Measurements from ENCODE around the gene CHEK2.

Gene CHEK2

DNA sequence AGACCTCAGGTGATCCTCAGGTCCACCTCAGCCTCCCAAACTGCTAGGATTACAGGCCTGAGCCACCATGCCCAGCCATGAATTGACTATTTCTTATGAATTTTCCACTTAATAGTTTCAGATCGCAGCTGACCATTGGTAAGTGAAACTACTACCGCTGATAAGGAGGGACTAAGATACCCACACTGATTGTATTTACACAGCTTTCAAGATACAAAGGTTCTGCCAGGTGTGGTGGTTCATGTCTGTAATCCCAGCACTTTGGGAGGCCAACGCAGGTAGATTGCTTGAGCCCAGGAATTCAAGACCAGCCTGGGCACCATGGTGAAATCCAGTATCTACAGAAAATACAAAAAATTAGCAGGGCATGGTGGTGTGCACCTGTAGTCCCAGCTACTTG, 3.9 kb downstream of the CHEK2 start:
- TF ChIP-seq, protein P1, sequence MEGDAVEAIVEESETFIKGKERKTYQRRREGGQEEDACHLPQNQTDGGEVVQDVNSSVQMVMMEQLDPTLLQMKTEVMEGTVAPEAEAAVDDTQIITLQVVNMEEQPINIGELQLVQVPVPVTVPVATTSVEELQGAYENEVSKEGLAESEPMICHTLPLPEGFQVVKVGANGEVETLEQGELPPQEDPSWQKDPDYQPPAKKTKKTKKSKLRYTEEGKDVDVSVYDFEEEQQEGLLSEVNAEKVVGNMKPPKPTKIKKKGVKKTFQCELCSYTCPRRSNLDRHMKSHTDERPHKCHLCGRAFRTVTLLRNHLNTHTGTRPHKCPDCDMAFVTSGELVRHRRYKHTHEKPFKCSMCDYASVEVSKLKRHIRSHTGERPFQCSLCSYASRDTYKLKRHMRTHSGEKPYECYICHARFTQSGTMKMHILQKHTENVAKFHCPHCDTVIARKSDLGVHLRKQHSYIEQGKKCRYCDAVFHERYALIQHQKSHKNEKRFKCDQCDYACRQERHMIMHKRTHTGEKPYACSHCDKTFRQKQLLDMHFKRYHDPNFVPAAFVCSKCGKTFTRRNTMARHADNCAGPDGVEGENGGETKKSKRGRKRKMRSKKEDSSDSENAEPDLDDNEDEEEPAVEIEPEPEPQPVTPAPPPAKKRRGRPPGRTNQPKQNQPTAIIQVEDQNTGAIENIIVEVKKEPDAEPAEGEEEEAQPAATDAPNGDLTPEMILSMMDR (IDR thresholded peaks at IDR 0.05; ENCODE audit: extremely low read depth, missing control alignments) = no peak
- DNase-seq (ENCODE audit: low spot score) = no peak

DNA sequence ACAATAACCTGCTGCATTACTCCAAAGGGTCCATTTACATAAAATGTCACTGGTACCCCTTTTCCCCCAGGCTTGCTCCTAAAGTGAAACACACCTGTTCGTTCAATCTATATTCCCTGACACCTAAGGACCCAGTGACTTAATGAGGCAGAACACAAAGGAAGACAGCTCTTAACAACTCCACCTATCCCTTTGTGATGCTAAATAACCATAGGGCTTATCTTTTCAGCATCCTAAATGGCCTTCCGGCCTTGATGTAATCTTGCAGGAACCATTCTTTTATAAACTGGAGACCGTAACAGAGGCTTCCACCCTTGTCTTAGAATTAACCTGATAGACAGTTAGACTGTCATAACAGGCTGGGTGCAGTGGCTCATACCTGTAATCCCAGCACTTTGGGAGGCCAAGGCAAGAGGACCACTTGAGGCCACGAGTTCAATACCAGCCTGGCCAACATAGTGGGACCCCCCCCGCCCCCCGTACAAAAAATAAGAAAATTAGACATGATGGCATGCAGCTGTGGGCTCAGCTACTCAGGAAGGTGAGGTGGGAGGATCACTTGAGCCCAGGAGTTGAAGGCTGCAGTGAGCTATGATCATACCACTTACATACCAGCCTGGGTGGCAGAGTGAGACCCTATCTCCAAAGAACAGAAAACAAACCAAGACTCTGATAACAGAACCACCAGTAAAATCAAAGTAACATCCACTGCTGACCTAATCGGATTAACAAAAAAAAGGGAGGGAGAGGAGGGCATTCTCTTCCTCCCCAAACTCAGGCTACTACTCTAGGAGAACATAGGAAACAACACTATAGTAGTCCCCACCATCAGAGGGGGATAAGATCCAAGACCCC, 5.1 kb downstream of the CHEK2 start:
- DNase-seq (ENCODE audit: low spot score) = no peak
- TF ChIP-seq, protein P1 (IDR thresholded peaks at IDR 0.05; ENCODE audit: extremely low read depth, missing control alignments) = no peak

DNA sequence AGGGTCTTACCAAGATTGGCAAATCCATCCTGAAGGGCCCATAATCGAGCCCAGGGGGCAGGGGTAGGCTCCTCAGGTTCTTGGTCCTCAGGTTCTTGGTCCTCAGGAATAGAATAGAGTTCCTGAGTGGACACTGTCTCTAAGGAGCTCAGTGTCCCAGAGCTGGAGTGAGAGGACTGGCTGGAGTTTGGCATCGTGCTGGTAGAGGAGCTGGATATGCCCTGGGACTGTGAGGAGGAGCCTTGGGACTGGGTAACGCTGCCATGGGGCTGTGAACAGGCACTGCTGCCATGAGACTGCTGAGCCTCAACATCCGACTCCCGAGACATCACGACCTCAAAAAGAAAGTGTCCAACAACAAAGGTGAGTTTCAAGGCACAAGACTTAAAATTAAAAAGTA, 7.2 kb downstream of the CHEK2 start:
- TF ChIP-seq, protein P1 (IDR thresholded peaks at IDR 0.05; ENCODE audit: extremely low read depth, missing control alignments) = no peak
- no peak for DNase-seq (ENCODE audit: low spot score)

DNA sequence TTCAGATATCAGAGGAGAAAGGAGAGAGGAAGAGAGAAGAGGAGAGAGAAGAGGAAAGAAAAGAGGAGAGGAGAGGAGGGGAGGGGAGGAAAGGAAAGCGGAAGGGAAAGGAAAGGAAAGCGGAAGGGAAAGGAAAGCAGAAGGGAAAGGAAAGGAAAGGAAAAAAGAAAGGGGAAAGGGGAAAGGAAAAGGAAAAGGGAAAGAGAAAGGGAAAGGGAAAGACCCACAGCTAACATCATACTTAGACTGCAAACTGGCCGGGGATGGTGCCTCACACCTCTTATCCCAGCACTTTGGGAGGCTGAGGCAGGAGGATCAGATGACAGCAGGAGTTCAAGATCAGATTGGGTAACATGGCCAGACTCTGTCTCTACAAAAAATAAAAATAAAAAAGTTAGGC, 11.4 kb downstream of the CHEK2 start:
- TF ChIP-seq, protein P1 (IDR thresholded peaks at IDR 0.05; ENCODE audit: extremely low read depth, missing control alignments) = no peak
- DNase-seq (ENCODE audit: low spot score) = no peak

DNA sequence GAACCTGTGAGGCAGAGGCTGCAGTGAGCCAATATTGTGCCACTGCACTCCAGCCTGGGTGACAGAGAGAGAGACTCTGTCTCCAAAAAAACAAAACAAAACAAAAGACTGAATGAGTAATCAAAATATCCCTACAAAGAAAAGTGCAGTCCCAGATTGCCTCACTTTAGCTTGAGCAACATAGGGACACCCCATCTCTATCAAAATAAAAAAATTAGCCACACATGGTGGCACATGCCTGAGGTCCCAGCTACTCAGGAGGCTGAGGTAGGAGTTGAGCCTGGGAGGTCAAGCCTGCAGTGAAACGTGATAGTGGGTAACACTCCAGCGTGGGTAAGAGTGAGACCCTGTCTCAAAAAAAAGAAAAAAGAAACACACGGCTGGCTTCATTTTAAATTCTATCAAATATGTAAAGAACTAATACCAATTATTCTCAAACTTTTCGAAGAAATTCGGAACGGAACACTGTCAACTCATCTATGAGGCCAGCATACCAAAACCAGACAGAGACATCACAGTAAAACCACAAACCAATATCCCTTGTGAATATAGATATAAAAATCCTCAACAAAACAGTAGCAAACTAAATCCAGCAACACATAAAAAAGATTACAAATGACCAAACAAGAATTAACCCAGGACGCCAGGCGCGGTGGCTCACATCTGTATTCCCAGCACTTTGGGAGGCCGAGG, 12.9 kb downstream of the CHEK2 start:
- DNase-seq (ENCODE audit: low spot score) = no peak
- TF ChIP-seq, protein P1 (IDR thresholded peaks at IDR 0.05; ENCODE audit: extremely low read depth, missing control alignments) = no peak

DNA sequence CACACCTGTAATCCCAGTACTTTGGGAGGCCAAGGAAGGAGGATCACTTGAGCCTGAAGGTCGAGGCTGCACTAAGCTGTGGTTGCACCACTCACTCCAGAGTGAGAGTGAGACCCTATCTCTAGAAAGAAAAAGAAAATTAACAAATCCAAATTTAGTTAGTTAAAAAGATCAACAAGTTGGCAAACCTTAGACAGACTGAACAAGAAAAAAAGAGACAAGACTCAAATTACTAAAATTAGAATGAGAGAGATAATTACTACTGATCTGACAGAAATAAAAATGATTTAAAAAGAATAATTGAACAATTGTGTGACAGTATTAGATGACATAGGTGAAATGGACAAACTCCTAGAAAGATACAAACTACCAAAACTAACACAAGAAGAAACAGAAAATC, 13.6 kb downstream of the CHEK2 start:
- no peak for DNase-seq (ENCODE audit: low spot score)
- TF ChIP-seq, protein P1 (IDR thresholded peaks at IDR 0.05; ENCODE audit: extremely low read depth, missing control alignments) = no peak

DNA sequence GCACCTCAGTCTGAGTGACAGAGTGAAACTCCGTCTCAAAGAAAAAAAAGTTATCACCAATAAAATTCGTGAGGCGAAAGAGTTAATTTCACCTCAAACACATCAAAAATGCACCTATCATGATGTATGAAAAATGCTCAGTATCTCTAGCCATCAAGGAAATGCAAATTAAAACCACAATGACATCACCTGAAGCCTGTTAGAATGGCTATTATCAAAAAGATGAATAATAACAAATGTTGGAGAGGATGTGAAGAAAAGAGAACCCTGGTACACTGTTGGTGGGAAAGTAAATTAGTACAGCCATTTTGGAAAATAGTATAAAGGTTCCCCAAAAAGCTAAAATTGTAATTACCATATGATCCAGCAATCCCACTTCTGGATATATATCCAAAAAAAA, 23.6 kb downstream of the CHEK2 start:
- TF ChIP-seq, protein P1 (IDR thresholded peaks at IDR 0.05; ENCODE audit: extremely low read depth, missing control alignments) = no peak
- no peak for DNase-seq (ENCODE audit: low spot score)
